Esophagus muscularis mucosa (tissue), 4 donors: ENCODE results near the gene WFDC9. TPM values are rescaled to one million over a fixed set of nuclear protein-coding genes. Genes with fewer than 3 reads are reported as not detected.
"Not testable (repeated sequence)": the region's sequence is repeated elsewhere in the genome, so short reads cannot be mapped to it uniquely, and the experiment has no call there.

ENCODE experiments used
- DNase-seq: peaks from one replicate; pipeline ENCODE4 v3.0.0-alpha.2; 2017; ENCODE audit errors: extremely low spot score
- H3K27ac ChIP-seq, 4 donors: fragments of 200-600 bp; sonication (generic); replicated peaks in 1 of 4; 1 replicate in 3 of 4; 2 replicates in 1 of 4; pipeline ENCODE4 v1.5.1; 2016 to 2019; ENCODE audit warnings: mild to moderate bottlenecking in 1 of 4
- H3K27me3 ChIP-seq, 4 donors: fragments of 200-600 bp; sonication (generic); one replicate each; pipeline versions ENCODE4 v1.5.1 to v1.6.0; 2016 to 2019
- H3K36me3 ChIP-seq, 4 donors: fragments of 200-600 bp; sonication (generic); one replicate each; pipeline ENCODE4 v1.5.1; 2016 to 2019
- H3K4me1 ChIP-seq, 4 donors: fragments of 200-600 bp; sonication (generic); one replicate each; pipeline ENCODE4 v1.5.1; 2016 to 2019
- H3K4me3 ChIP-seq, 4 donors: fragments of 200-600 bp; sonication (generic); 1 replicate in 2 of 4; 2 replicates in 2 of 4; pipeline ENCODE4 v1.5.1; 2016 to 2019; ENCODE audit warnings: mild to moderate bottlenecking in 4 of 4, moderate library complexity in 1 of 4
- H3K9me3 ChIP-seq, 4 donors: fragments of 200-600 bp; sonication (generic); 1 replicate in 3 of 4; 2 replicates in 1 of 4; pipeline ENCODE4 v1.5.1; 2016 to 2019
- CTCF ChIP-seq, 3 experiments: fragments of 200-600 bp in 2 of 3; fragments of 450-650 bp in 1 of 3; sonication (generic) in 2 of 3; IDR thresholded peaks; one replicate each; pipeline ENCODE4 v1.5.1; 2017 to 2019; ENCODE audit warnings: antibody characterized with exemption in 3 of 3, mild to moderate bottlenecking in 2 of 3, moderate library complexity in 1 of 3
- EP300 ChIP-seq: sonication (generic); formaldehyde crosslinking; IDR thresholded peaks from one replicate; pipeline ENCODE4 v1.6.1; 2017; ENCODE audit warnings: antibody characterized with exemption
- POLR2A ChIP-seq: fragments of 450-650 bp; IDR thresholded peaks from one replicate; pipeline ENCODE4 v1.6.1; 2017; ENCODE audit warnings: antibody characterized with exemption, moderate library complexity, mild to moderate bottlenecking, low read depth
- POLR2AphosphoS5 ChIP-seq, 2 donors: sonication (generic); formaldehyde crosslinking; IDR thresholded peaks; one replicate each; pipeline ENCODE4 v1.6.1; 2017; ENCODE audit warnings: antibody characterized with exemption in 2 of 2
- WGBS: methylation state at CpG from one replicate; pipeline ENCODE4 v1.1.5; 2018; 5-methylcytosine and 5-hydroxymethylcytosine counted together
- intact Hi-C: fragments of 100-400 bp; cut with DNase I; formaldehyde crosslinking; loops from one replicate; pipeline ENCODE4 v1.15.1; 2023
- total RNA-seq, 4 donors: library from RNA; depleted of rRNA; stranded (reverse); fragments of >200 nt; gene quantifications; one replicate each; pipeline versions ENCODE4 v1.1.0 to v1.2.1, GENCODE V29; 2016

WFDC9 gene
- total RNA-seq, 4 donors from 2014 or later: not detected

GRCh38 chr20:45649312-45649863 lies 18.3 kb upstream of the WFDC9 start:
- intact Hi-C loops: no loop called here
- H3K9me3 ChIP-seq: no peaks in the 10 kb centered on the region
- H3K27me3 ChIP-seq: peaks cover 0 to 10% (median 0%) of the 10 kb centered on the region in 4 donors
- WGBS: 75% methylated on average over 6 of the region's 6 CpGs
- H3K27ac ChIP-seq: no peak overlapping the region
- no peaks in the 10 kb centered on the region for H3K4me1 ChIP-seq
- TF ChIP-seq CTCF (IDR thresholded peaks at IDR 0.05) (no peak), POLR2AphosphoS5 (IDR thresholded peaks at IDR 0.05) (no peak), POLR2A (no peak), EP300 (no peak)
- DNase-seq: no peak
- no peak overlapping the region for H3K4me3 ChIP-seq
- H3K36me3 ChIP-seq: no peaks in the 10 kb centered on the region

GRCh38 chr20:45647441-45648050 lies 16.5 kb upstream of the WFDC9 start:
- H3K27ac ChIP-seq: no peak overlapping the region
- H3K9me3 ChIP-seq: no peaks in the 10 kb centered on the region
- H3K4me3 ChIP-seq: no peak overlapping the region
- DNase-seq: no peak
- intact Hi-C loops: no loop called here
- H3K36me3 ChIP-seq: no peaks in the 10 kb centered on the region
- no peaks in the 10 kb centered on the region for H3K4me1 ChIP-seq
- no CpG with 5 or more reads among the region's 1 CpG for WGBS
- no peak for TF ChIP-seq CTCF (IDR thresholded peaks at IDR 0.05)
- TF ChIP-seq POLR2A: no peak
- TF ChIP-seq POLR2AphosphoS5 (IDR thresholded peaks at IDR 0.05): no peak
- TF ChIP-seq EP300: no peak
- H3K27me3 ChIP-seq: peaks cover 0 to 10% (median 0%) of the 10 kb centered on the region in 4 donors

- H3K4me1 ChIP-seq: no peaks in the 10 kb centered on the region
- no peak overlapping the region for H3K4me3 ChIP-seq
- no peak overlapping the region for H3K27ac ChIP-seq
- H3K9me3 ChIP-seq: no peaks in the 10 kb centered on the region
- H3K27me3 ChIP-seq: peaks cover 0 to 7% (median 0%) of the 10 kb centered on the region in 4 donors
- WGBS: 80% methylated on average over 1 of the region's 3 CpGs
- TF ChIP-seq POLR2AphosphoS5 (IDR thresholded peaks at IDR 0.05) (no peak), CTCF (IDR thresholded peaks at IDR 0.05) (no peak), POLR2A (no peak), EP300 (no peak)
- H3K36me3 ChIP-seq: no peaks in the 10 kb centered on the region
- DNase-seq: no peak
- intact Hi-C loops: no loop called here
Observed at GRCh38 chr20:45646875-45647274, 15.8 kb upstream of the WFDC9 start.

- H3K9me3 ChIP-seq, DNase-seq, H3K4me3 ChIP-seq, H3K36me3 ChIP-seq, intact Hi-C loops, H3K4me1 ChIP-seq, H3K27me3 ChIP-seq, H3K27ac ChIP-seq: not testable (repeated sequence)
- 89% methylated on average over 8 of the region's 28 CpGs for WGBS
Observed at GRCh38 chr20:45645869-45646268, 14.8 kb upstream of the WFDC9 start.

GRCh38 chr20:45641076-45641475 lies 10.0 kb upstream of the WFDC9 start:
- DNase-seq, intact Hi-C loops, H3K36me3 ChIP-seq, H3K9me3 ChIP-seq, H3K27me3 ChIP-seq, H3K4me1 ChIP-seq, H3K4me3 ChIP-seq, H3K27ac ChIP-seq: not testable (repeated sequence)
- WGBS: 98% methylated on average over 24 of the region's 24 CpGs

GRCh38 chr20:45639687-45640086 lies 8.6 kb upstream of the WFDC9 start:
- Histone ChIP-seq H3K9me3 (no peaks in the 10 kb centered on the region), H3K4me1 (no peaks in the 10 kb centered on the region), H3K27me3 (no peaks in the 10 kb centered on the region), H3K27ac (no peak overlapping the region), H3K36me3 (no peaks in the 10 kb centered on the region), H3K4me3 (no peak overlapping the region)
- intact Hi-C loops: no loop called here
- no peak for DNase-seq
- TF ChIP-seq POLR2AphosphoS5 (IDR thresholded peaks at IDR 0.05): no peak
- TF ChIP-seq EP300: no peak
- WGBS: 82% methylated on average over 5 of the region's 5 CpGs
